MM.1S (cell line): Measurements from ENCODE around the gene TSPAN15.

ENCODE experiments used
- DNase-seq: peaks from one replicate; pipeline ENCODE4 v3.0.0-alpha.2; 2015
- H2AFZ ChIP-seq: fragments of 300-600 bp; sonication (generic); 2 replicates; pipeline ENCODE4 v1.6.0; 2016; ENCODE audit warnings: antibody characterized with exemption, low read length
- H3F3A ChIP-seq: fragments of 300-600 bp; sonication (generic); 2 replicates; pipeline ENCODE4 v1.6.1; 2016; ENCODE audit warnings: mild to moderate bottlenecking, antibody characterized with exemption, low read length, moderate library complexity, mixed read lengths; ENCODE audit not compliant: insufficient read depth
- H3K27ac ChIP-seq: fragments of 300-600 bp; sonication (generic); 2 replicates; pipeline ENCODE4 v1.5.1; 2016; ENCODE audit warnings: mild to moderate bottlenecking, low read length
- H3K27me3 ChIP-seq: fragments of 300-600 bp; sonication (generic); replicated peaks from 2 replicates; pipeline ENCODE4 v1.6.0; 2016; ENCODE audit warnings: low read length; ENCODE audit not compliant: insufficient read depth
- H3K36me3 ChIP-seq: fragments of 300-600 bp; sonication (generic); replicated peaks from 2 replicates; pipeline ENCODE4 v1.6.1; 2016; ENCODE audit warnings: mild to moderate bottlenecking, low read length, mixed read lengths; ENCODE audit not compliant: insufficient read depth
- H3K4me1 ChIP-seq: fragments of 300-600 bp; sonication (generic); 2 replicates; pipeline ENCODE4 v1.6.1; 2016; ENCODE audit warnings: low read length, mixed read lengths
- H3K4me2 ChIP-seq: fragments of 300-600 bp; sonication (generic); 2 replicates; pipeline ENCODE4 v1.6.0; 2016; ENCODE audit warnings: low read depth, low read length
- H3K4me3 ChIP-seq: fragments of 300-600 bp; sonication (generic); 2 replicates; pipeline ENCODE4 v1.5.1; 2016; ENCODE audit warnings: low read length, mixed read lengths
- H3K79me2 ChIP-seq: fragments of 300-600 bp; sonication (generic); 2 replicates; pipeline ENCODE4 v1.6.1; 2016; ENCODE audit warnings: mixed run types, low read length, mixed read lengths
- H3K9ac ChIP-seq: fragments of 300-600 bp; sonication (generic); 2 replicates; pipeline ENCODE4 v1.6.1; 2016; ENCODE audit warnings: low read length, mixed read lengths
- H3K9me2 ChIP-seq: fragments of 300-600 bp; sonication (generic); replicated peaks from 2 replicates; pipeline ENCODE4 v1.6.1; 2016; ENCODE audit warnings: mild to moderate bottlenecking, low read length, mixed read lengths; ENCODE audit not compliant: insufficient read depth
- H3K9me3 ChIP-seq: fragments of 300-600 bp; sonication (generic); replicated peaks from 2 replicates; pipeline ENCODE4 v1.6.1; 2016; ENCODE audit warnings: mild to moderate bottlenecking, low read length, mixed read lengths; ENCODE audit not compliant: insufficient read depth
- H4K20me1 ChIP-seq: fragments of 300-600 bp; sonication (generic); 2 replicates; pipeline ENCODE4 v1.6.1; 2016; ENCODE audit warnings: mild to moderate bottlenecking, low read length, moderate library complexity, mixed read lengths; ENCODE audit not compliant: insufficient read depth
- CTCF ChIP-seq: fragments of 300-600 bp; sonication (generic); IDR thresholded peaks from 2 replicates; pipeline ENCODE4 v1.5.1; 2016; ENCODE audit warnings: antibody characterized with exemption, low read length, mixed read lengths
- EZH2 ChIP-seq: fragments of 300-600 bp; sonication (generic); optimal IDR thresholded peaks from 2 replicates; pipeline ENCODE3; 2017; ENCODE audit warnings: low read depth, mild to moderate bottlenecking, antibody characterized with exemption, low read length, mixed read lengths
- EZH2phosphoT487 ChIP-seq: fragments of 300-600 bp; sonication (generic); IDR thresholded peaks from 2 replicates; pipeline ENCODE4 v1.6.1; 2018; ENCODE audit warnings: antibody characterized with exemption, low read length

TSPAN15 gene

GRCh38 chr10:69416695-69417094 is 34.6 kb upstream of the TSPAN15 start, which contains the start of gene TACR2:
TSS of gene TACR2 (minus strand) at chr10:69416918. CDS start at chr10:69416323, 595 bp downstream.
- H3K9me2 ChIP-seq, result no peaks in the 10 kb centered on the region
- no peaks in the 10 kb centered on the region for H3K79me2 ChIP-seq
- no peaks in the 10 kb centered on the region for H3K9me3 ChIP-seq
- no peak within 1 kb of the TSS for H3K4me3 ChIP-seq
- H3K27ac ChIP-seq, result no peak within 1 kb of the TSS
- H3K36me3 ChIP-seq, result no peaks in the 10 kb centered on the region
- no peak within 1 kb of the TSS for H2AFZ ChIP-seq
- no peaks in the 10 kb centered on the region for H3K4me1 ChIP-seq
- DNase-seq, result no peak
- no peak within 1 kb of the TSS for H3K4me2 ChIP-seq
- no peaks in the 10 kb centered on the region for H4K20me1 ChIP-seq
- H3F3A ChIP-seq, result no peaks in the 10 kb centered on the region
- TF ChIP-seq EZH2phosphoT487 (no peak), EZH2 (no peak), CTCF (no peak)
- H3K27me3 ChIP-seq, result peaks cover 28% of the 10 kb centered on the region; the same call in 1 of the 2 replicates
- H3K9ac ChIP-seq, result no peak within 1 kb of the TSS

- no peaks in the 10 kb centered on the region for H4K20me1 ChIP-seq
- TF ChIP-seq EZH2phosphoT487 (no peak), CTCF (no peak), EZH2 (no peak)
- no peak overlapping the region for H3K4me3 ChIP-seq
- no peaks in the 10 kb centered on the region for H3K9me3 ChIP-seq
- no peaks in the 10 kb centered on the region for H3K9me2 ChIP-seq
- no peaks in the 10 kb centered on the region for H3K36me3 ChIP-seq
- H3K27ac ChIP-seq, result no peak overlapping the region
- H3K9ac ChIP-seq, result no peak overlapping the region
- H3F3A ChIP-seq, result no peaks in the 10 kb centered on the region
- peaks cover 32% of the 10 kb centered on the region; the same call in 1 of the 2 replicates for H3K27me3 ChIP-seq
- H3K4me1 ChIP-seq, result no peaks in the 10 kb centered on the region
- DNase-seq, result no peak
- H3K79me2 ChIP-seq, result no peaks in the 10 kb centered on the region
- no peak overlapping the region for H2AFZ ChIP-seq
- no peak overlapping the region for H3K4me2 ChIP-seq
These were observed 33.7 kb upstream of the TSPAN15 start for GRCh38 chr10:69417542-69417941.

GRCh38 chr10:69418052-69418752 is 33.1 kb upstream of the TSPAN15 start:
- H3K79me2 ChIP-seq, result no peaks in the 10 kb centered on the region
- no peaks in the 10 kb centered on the region for H3K9me3 ChIP-seq
- no peak for DNase-seq
- no peaks in the 10 kb centered on the region for H3K4me1 ChIP-seq
- no peaks in the 10 kb centered on the region for H3F3A ChIP-seq
- H4K20me1 ChIP-seq, result no peaks in the 10 kb centered on the region
- H3K27ac ChIP-seq, result no peak overlapping the region
- H3K4me2 ChIP-seq, result no peak overlapping the region
- peaks cover 39% of the 10 kb centered on the region; the same call in 1 of the 2 replicates for H3K27me3 ChIP-seq
- H3K9ac ChIP-seq, result no peak overlapping the region
- H3K9me2 ChIP-seq, result no peaks in the 10 kb centered on the region
- no peak overlapping the region for H2AFZ ChIP-seq
- H3K36me3 ChIP-seq, result no peaks in the 10 kb centered on the region
- H3K4me3 ChIP-seq, result no peak overlapping the region
- no peak for TF ChIP-seq EZH2phosphoT487
- TF ChIP-seq EZH2, result no peak
- TF ChIP-seq CTCF, result no peak
